Hippocampal formation (tissue), 2 donors: ENCODE measurements around the gene LCN1.
"Not testable (repeated sequence)": the region's sequence is repeated elsewhere in the genome, so short reads cannot be mapped to it uniquely, and the experiment has no call there.

Experiments used
- DNase-seq, 2 donors: peaks; one replicate each; lab custom pipeline; 2025; lab: John Stamatoyannopoulos, UW

Gene LCN1

GRCh38 chr9:135504262-135505243, 16.7 kb upstream of the LCN1 start:
- DNase-seq, result peak; percentile 24 to 36

GRCh38 chr9:135505406-135506187, 15.6 kb upstream of the LCN1 start:
- DNase-seq, result no peak

- DNase-seq, result no peak
These were observed 14.7 kb upstream of the LCN1 start for GRCh38 chr9:135506327-135507103.

- no peak for DNase-seq
These were observed 13.9 kb upstream of the LCN1 start for GRCh38 chr9:135507104-135508035.

GRCh38 chr9:135508211-135508820, 12.9 kb upstream of the LCN1 start:
- DNase-seq, result no peak

- DNase-seq, result no peak
These were observed 11.8 kb upstream of the LCN1 start for GRCh38 chr9:135509458-135509857.

GRCh38 chr9:135512241-135512603, 9.0 kb upstream of the LCN1 start:
- DNase-seq, result no peak

GRCh38 chr9:135512904-135513303, 8.3 kb upstream of the LCN1 start:
- DNase-seq, result no peak

GRCh38 chr9:135513351-135513846, 7.8 kb upstream of the LCN1 start:
- DNase-seq, result no peak

- DNase-seq, result not testable (repeated sequence)
These were observed 7.3 kb upstream of the LCN1 start for GRCh38 chr9:135513906-135514305.

GRCh38 chr9:135514342-135515082, 6.7 kb upstream of the LCN1 start:
- no peak for DNase-seq

- DNase-seq, result no peak
These were observed 5.9 kb upstream of the LCN1 start for GRCh38 chr9:135515083-135515951.

- DNase-seq, result no peak
These were observed 4.9 kb upstream of the LCN1 start for GRCh38 chr9:135516132-135516860.

GRCh38 chr9:135517407-135517822, 3.8 kb upstream of the LCN1 start:
- no peak for DNase-seq

- DNase-seq, result no peak
These were observed 1.9 kb upstream of the LCN1 start for GRCh38 chr9:135519179-135519971.

- no peak for DNase-seq
These were observed 412 bp downstream of the LCN1 start for GRCh38 chr9:135521608-135522095.
